ENCODE results near the gene NDST1.
A peak's percentile ranks its signal among the peaks of the same experiment; 100 is the strongest.

DNA sequence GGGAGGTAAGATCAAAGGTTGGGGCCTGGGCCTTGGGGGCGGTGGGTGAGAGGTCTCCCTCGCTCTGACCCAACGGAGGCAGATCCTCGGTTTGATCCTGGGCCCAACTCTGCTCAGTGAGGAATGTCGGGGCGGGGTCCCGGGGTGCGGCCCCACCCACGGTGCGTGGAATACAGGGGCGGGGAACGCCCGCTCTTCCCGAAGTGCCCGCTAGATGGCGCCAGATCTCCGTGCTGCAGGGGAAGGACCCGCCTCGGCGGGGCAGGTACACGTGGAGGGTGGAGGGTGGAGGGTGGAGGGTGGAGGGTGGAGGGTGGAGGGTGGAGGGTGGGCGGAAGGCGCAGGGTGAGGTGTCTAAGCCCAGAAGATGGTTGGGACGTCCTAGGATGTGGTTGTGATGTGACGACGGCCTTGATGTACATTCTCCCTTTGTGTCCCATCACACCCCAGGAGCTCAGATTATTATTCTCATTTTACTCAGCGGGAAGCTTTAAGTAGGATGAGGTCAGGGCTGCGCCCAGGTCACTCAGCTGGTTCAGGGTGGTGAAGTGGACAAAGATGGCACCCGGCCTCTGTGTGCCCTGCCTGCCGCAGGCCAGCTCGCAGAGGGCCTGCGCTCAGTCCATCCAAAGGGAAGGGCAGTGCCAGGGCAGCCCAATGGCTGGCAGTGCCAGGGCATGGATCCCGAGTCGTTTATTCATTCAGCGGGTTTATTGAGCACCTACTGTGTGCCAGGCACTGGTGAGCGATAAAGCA lies 49.0 kb upstream of the NDST1 start:
- TF ChIP-seq, protein P1, sequence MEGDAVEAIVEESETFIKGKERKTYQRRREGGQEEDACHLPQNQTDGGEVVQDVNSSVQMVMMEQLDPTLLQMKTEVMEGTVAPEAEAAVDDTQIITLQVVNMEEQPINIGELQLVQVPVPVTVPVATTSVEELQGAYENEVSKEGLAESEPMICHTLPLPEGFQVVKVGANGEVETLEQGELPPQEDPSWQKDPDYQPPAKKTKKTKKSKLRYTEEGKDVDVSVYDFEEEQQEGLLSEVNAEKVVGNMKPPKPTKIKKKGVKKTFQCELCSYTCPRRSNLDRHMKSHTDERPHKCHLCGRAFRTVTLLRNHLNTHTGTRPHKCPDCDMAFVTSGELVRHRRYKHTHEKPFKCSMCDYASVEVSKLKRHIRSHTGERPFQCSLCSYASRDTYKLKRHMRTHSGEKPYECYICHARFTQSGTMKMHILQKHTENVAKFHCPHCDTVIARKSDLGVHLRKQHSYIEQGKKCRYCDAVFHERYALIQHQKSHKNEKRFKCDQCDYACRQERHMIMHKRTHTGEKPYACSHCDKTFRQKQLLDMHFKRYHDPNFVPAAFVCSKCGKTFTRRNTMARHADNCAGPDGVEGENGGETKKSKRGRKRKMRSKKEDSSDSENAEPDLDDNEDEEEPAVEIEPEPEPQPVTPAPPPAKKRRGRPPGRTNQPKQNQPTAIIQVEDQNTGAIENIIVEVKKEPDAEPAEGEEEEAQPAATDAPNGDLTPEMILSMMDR (IDR thresholded peaks at IDR 0.05; ENCODE audit: insufficient read depth, low read depth, low read length) = peak; percentile 45
- no peak for TF ChIP-seq EZH2 (IDR thresholded peaks at IDR 0.05; ENCODE audit: insufficient read depth, low read length)

Data from astrocyte (in vitro differentiated cells and primary cell).